K562 (cell line): ENCODE measurements around the gene PXMP2. TPM values are rescaled to one million over a fixed set of nuclear protein-coding genes. Genes with fewer than 3 reads are reported as not detected.

Experiments
- ATAC-seq: fragments of 200-7000 bp; cut with Tn5 transposase; 3 replicates; pipeline ENCODE4 v1.9.1; 2020; ENCODE audit warnings: moderate library complexity
- BruUV-seq: library from RNA; stranded (reverse); fragments of 400-500 nt; replicated peaks from 2 replicates; lab custom pipeline; 2021; lab: Mats Ljungman, UMichigan
- CTCF ChIA-PET: fragments of 300-600 bp; formaldehyde crosslinking; extraction: SDS; loops from one replicate; lab custom pipeline; 2021; ENCODE audit warnings: low intra/inter-chr PET ratio; lab: Yijun Ruan, JAX
- POLR2A ChIA-PET: fragments of 300-600, 350-650 bp; sonication (Branson Sonifier 250); formaldehyde crosslinking; extraction: SDS; loops from one replicate; lab custom pipeline; 2021; ENCODE audit warnings: antibody characterized with exemption, inconsistent platforms; lab: Yijun Ruan, JAX
- DNase-seq, 4 experiments: peaks; one replicate each; pipeline versions ENCODE4 v3.0.0 to v3.0.0-alpha.2; 2011 to 2018; ENCODE audit warnings: low spot score in 3 of 4, mixed read lengths in 3 of 4; ENCODE audit errors: extremely low read depth in 1 of 4
- FAIRE-seq: peaks from 2 replicates; lab custom pipeline; 2011; peaks lifted over from hg19 to GRCh38; lab: Jason Lieb, UNC
- H2AFZ ChIP-seq: 2 replicates; pipeline ENCODE4 v1.6.0; 2011; ENCODE audit warnings: low read depth, low read length, control low read depth, inconsistent platforms
- H3K27ac ChIP-seq: fragments of 200-600 bp; 3 replicates; pipeline ENCODE4 v1.8.0; 2011; ENCODE audit warnings: low read depth, mild to moderate bottlenecking, control low read depth, inconsistent platforms, low read length, moderate library complexity, mixed read lengths; ENCODE audit errors: extremely low read depth
- H3K27me3 ChIP-seq, 2 experiments: fragments of 300-600 bp in 1 of 2; 2 replicates in 1 of 2; 3 replicates in 1 of 2; pipeline versions ENCODE4 v1.6.0 to v1.8.0; 2011; ENCODE audit warnings: inconsistent platforms in 2 of 2, low read length in 2 of 2, mild to moderate bottlenecking in 1 of 2, mixed read lengths in 1 of 2, moderate library complexity in 1 of 2; ENCODE audit not compliant: control insufficient read depth in 2 of 2, insufficient read depth in 2 of 2
- H3K36me3 ChIP-seq: fragments of 300-600 bp; 3 replicates; pipeline ENCODE4 v1.8.0; 2011; ENCODE audit warnings: mild to moderate bottlenecking, low read length, inconsistent platforms; ENCODE audit not compliant: control insufficient read depth, insufficient read depth
- H3K4me1 ChIP-seq, 2 experiments: fragments of 200-600 bp in 1 of 2; replicated peaks in 1 of 2; 2 replicates in 1 of 2; 3 replicates in 1 of 2; pipeline versions ENCODE4 v1.5.1 to v1.8.0; 2011; ENCODE audit warnings: inconsistent platforms in 2 of 2, low read length in 2 of 2, mild to moderate bottlenecking in 1 of 2, mixed read lengths in 1 of 2, moderate library complexity in 1 of 2; ENCODE audit not compliant: control insufficient read depth in 2 of 2, insufficient read depth in 2 of 2
- H3K4me2 ChIP-seq: 2 replicates; pipeline ENCODE4 v1.6.1; 2011; ENCODE audit warnings: low read length, control low read depth, inconsistent platforms, mixed read lengths; ENCODE audit not compliant: insufficient read depth
- H3K4me3 ChIP-seq: fragments of 200-600 bp; sonication (generic), shearing (Covaris generic); 2 replicates; pipeline ENCODE4 v1.5.1; 2016; ENCODE audit warnings: control low read depth, inconsistent platforms
- H3K79me2 ChIP-seq: fragments of 200-600 bp; 3 replicates; pipeline ENCODE4 v1.8.0; 2011; ENCODE audit warnings: low read length, inconsistent platforms; ENCODE audit not compliant: control insufficient read depth, insufficient read depth
- H3K9ac ChIP-seq, 2 experiments: 2 replicates each; pipeline versions ENCODE4 v1.6.0 to v1.6.1; 2011; ENCODE audit warnings: low read depth in 2 of 2, low read length in 2 of 2, control low read depth in 1 of 2, inconsistent platforms in 1 of 2, mild to moderate bottlenecking in 1 of 2, mixed read lengths in 1 of 2; ENCODE audit not compliant: insufficient read depth in 1 of 2
- H3K9me1 ChIP-seq: one replicate; pipeline ENCODE4 v1.6.0; 2011; ENCODE audit warnings: inconsistent platforms, mild to moderate bottlenecking, low read length, moderate library complexity; ENCODE audit not compliant: control insufficient read depth, insufficient read depth
- H3K9me3 ChIP-seq: replicated peaks from 2 replicates; pipeline ENCODE4 v1.5.1; 2011; ENCODE audit warnings: low read depth, low read length, inconsistent platforms; ENCODE audit not compliant: control insufficient read depth, insufficient read depth
- H4K20me1 ChIP-seq: replicated peaks from 2 replicates; pipeline ENCODE4 v1.6.1; 2011; ENCODE audit warnings: low read length, inconsistent platforms, mixed read lengths; ENCODE audit not compliant: control insufficient read depth, insufficient read depth
- BRD9 ChIP-seq: fragments of 450-650 bp; IDR thresholded peaks from 2 replicates; pipeline ENCODE4 v1.6.1; 2018; ENCODE audit warnings: low read depth; ENCODE audit not compliant: partially characterized antibody
- ELF4 ChIP-seq: fragments of 450-650 bp; formaldehyde crosslinking; IDR thresholded peaks from 2 replicates; pipeline ENCODE4 v1.4.0; 2022; ENCODE audit warnings: missing genetic modification characterization
- GTF2A2 ChIP-seq: IDR thresholded peaks from 2 replicates; pipeline ENCODE4 v1.6.1; 2016; ENCODE audit warnings: mild to moderate bottlenecking, missing genetic modification characterization, missing compliant biosample characterization
- GTF2E2 ChIP-seq: fragments of 200-800 bp; sonication (Bioruptor generic); IDR thresholded peaks from 2 replicates; pipeline ENCODE4 v1.6.1; 2016; ENCODE audit warnings: missing genetic modification characterization, missing compliant biosample characterization
- MEF2A ChIP-seq: IDR thresholded peaks from 2 replicates; pipeline ENCODE4 v1.6.1; 2011; ENCODE audit warnings: low read depth, mild to moderate bottlenecking, low read length, moderate library complexity; ENCODE audit not compliant: control insufficient read depth
- ZNF23 ChIP-seq: fragments of 250-450 bp; sonication (Bioruptor Pico); IDR thresholded peaks from 2 replicates; pipeline ENCODE4 v1.4.0; 2020; ENCODE audit warnings: mild to moderate bottlenecking
- WGBS: fragments of 100-300 bp; shearing (Covaris generic); methylation state at CpG from one replicate; pipeline ENCODE4 v1.1.6; 2016; ENCODE audit warnings: low coverage, mixed read lengths; ENCODE audit not compliant: insufficient coverage; ENCODE audit errors: missing lambda C conversion rate; 5-methylcytosine and 5-hydroxymethylcytosine counted together
- in situ Hi-C: fragments of 300-500 bp; cut with MboI; formaldehyde crosslinking; loops from 4 replicates; pipeline ENCODE4 v1.15.0; 2018; ENCODE audit warnings: inconsistent platforms, mixed read lengths
- intact Hi-C: fragments of 100-400 bp; cut with micrococcal nuclease; formaldehyde crosslinking; loops from 2 replicates; pipeline ENCODE4 v1.14.2; 2022
- polyA plus RNA-seq, 8 experiments: library from polyadenylated mRNA; depleted of rRNA in 4 of 8; stranded (reverse) in 5 of 8; unstranded in 3 of 8; fragments of >200 nt; fragmentation: Nextera tagmentation in 2 of 8; fragmentation: Illumina TruSeq in 1 of 8; extraction: Ambion mirVana in 2 of 8; extraction: Trizol in 1 of 8; gene quantifications; 2 replicates each; pipeline versions ENCODE4 v1.2.1 to v1.2.3, GENCODE V29; 2011 to 2014; ENCODE audit warnings: inconsistent platforms in 1 of 8, missing spikeins in 1 of 8
- total RNA-seq, 7 experiments: library from RNA; depleted of rRNA in 6 of 7; stranded (reverse); fragments of >200 nt in 6 of 7; fragmentation: Illumina TruSeq in 2 of 7; extraction: Trizol in 2 of 7; gene quantifications; 2 replicates each; pipeline versions ENCODE4 v1.2.1 to v1.2.3, GENCODE V29; 2011 to 2021; ENCODE audit warnings: low replicate concordance in 1 of 7
- TF ChIP-seq, protein P1 (sequence below), 3 experiments: fragments of 200-800 bp in 1 of 3; sonication (Bioruptor generic) in 1 of 3; sonication (generic) in 1 of 3; formaldehyde crosslinking in 1 of 3; IDR thresholded peaks; 2 replicates each; pipeline versions ENCODE4 v1.6.1 to v1.8.0; 2016 to 2022; ENCODE audit warnings: mild to moderate bottlenecking in 2 of 3, missing compliant biosample characterization in 2 of 3, missing genetic modification characterization in 2 of 3, missing genetic modification reagents in 1 of 3
- TF ChIP-seq, protein P2 (sequence below): fragments of 250-450 bp; sonication (Bioruptor Pico); IDR thresholded peaks from 2 replicates; pipeline ENCODE4 v1.5.1; 2021; ENCODE audit warnings: mild to moderate bottlenecking

The PXMP2 gene
- total and polyA plus RNA-seq, 9 of the 15 experiments (the other 6 are each of a cell fraction or from before 2014, with no cell fraction given) = 3.0 to 66.1 (median 44.7) TPM

DNA sequence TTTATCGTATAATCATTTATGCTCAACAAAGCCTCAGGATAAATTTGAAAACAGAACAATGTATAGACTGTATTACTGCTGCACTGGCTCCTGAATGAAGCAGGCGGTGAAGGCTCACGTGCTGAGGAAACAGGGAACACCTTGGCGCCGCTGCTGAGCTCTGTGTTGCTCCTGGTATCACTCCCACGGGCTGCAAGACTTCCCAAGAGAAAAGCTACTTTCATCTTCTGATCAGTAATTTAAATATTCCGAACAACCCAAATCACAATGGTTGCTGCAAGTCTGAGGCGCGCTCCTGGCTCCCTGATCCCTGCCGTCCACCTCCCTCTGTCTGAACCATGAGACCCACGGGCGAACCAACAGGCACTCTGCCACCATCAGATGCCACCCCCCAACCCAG is 39.0 kb downstream of the PXMP2 start:
- no peak overlapping the region for H3K9ac ChIP-seq
- no peak for ATAC-seq
- no peaks in the 10 kb centered on the region for H3K27me3 ChIP-seq
- no peak for FAIRE-seq
- WGBS = 94% methylated on average over 10 of the region's 12 CpGs
- no peak overlapping the region for H2AFZ ChIP-seq
- no peak overlapping the region for H3K4me2 ChIP-seq
- TF ChIP-seq MEF2A = no peak
- TF ChIP-seq ELF4 (CRISPR knock-in tag) = no peak
- TF ChIP-seq, protein P1, sequence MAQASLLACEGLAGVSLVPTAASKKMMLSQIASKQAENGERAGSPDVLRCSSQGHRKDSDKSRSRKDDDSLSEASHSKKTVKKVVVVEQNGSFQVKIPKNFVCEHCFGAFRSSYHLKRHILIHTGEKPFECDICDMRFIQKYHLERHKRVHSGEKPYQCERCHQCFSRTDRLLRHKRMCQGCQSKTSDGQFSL (CRISPR knock-in tag; IDR thresholded peaks at IDR 0.05) = no peak
- TF ChIP-seq, protein P1 (tag; IDR thresholded peaks at IDR 0.05) = no peak
- TF ChIP-seq, protein P2, sequence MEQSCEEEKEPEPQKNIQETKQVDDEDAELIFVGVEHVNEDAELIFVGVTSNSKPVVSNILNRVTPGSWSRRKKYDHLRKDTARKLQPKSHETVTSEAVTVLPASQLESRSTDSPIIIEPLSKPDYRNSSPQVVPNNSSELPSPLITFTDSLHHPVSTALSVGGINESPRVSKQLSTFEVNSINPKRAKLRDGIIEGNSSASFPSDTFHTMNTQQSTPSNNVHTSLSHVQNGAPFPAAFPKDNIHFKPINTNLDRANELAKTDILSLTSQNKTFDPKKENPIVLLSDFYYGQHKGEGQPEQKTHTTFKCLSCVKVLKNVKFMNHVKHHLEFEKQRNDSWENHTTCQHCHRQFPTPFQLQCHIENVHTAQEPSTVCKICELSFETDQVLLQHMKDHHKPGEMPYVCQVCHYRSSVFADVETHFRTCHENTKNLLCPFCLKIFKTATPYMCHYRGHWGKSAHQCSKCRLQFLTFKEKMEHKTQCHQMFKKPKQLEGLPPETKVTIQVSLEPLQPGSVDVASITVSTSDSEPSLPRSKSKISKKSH = no peak
- no peak for TF ChIP-seq GTF2E2 (tag)
- TF ChIP-seq GTF2A2 (tag) = no peak
- TF ChIP-seq BRD9 = no peak
- TF ChIP-seq ZNF23 (CRISPR knock-in tag) = no peak
- no peaks in the 10 kb centered on the region; the same call in 2 of the 3 replicates for H3K79me2 ChIP-seq
- peaks cover 0 to 18% of the 10 kb centered on the region in 2 experiments; a peak in 3 of 5 replicates for H3K4me1 ChIP-seq
- peaks cover 5% of the 10 kb centered on the region for H3K9me1 ChIP-seq
- ChIA-PET POLR2A (no interaction called here), CTCF (no interaction called here)
- BruUV-seq = no TSS peak
- no peak overlapping the region for H3K4me3 ChIP-seq
- no peak for DNase-seq
- H4K20me1 ChIP-seq = no peaks in the 10 kb centered on the region; the same call in 1 of the 2 replicates
- no peak overlapping the region for H3K27ac ChIP-seq
- H3K36me3 ChIP-seq = peaks cover 93% of the 10 kb centered on the region
- H3K9me3 ChIP-seq = peaks cover 6% of the 10 kb centered on the region; the same call in 1 of the 2 replicates
- intact Hi-C loops (no loop called here), in situ Hi-C loops (no loop called here)
